Transverse colon (tissue), 3 donors: Measurements from ENCODE around the gene MXD4.

Experiments used
- CTCF ChIP-seq, 5 experiments: fragments of 200-600 bp in 3 of 5; fragments of 450-650 bp in 2 of 5; sonication (generic) in 3 of 5; IDR thresholded peaks; 1 replicate in 2 of 5; 2 replicates in 3 of 5; pipeline ENCODE4 v1.5.1; 2016 to 2017; ENCODE audit warnings: antibody characterized with exemption in 5 of 5, inconsistent platforms in 3 of 5, mild to moderate bottlenecking in 2 of 5, moderate library complexity in 1 of 5
- EP300 ChIP-seq: sonication (generic); formaldehyde crosslinking; IDR thresholded peaks from one replicate; pipeline ENCODE4 v1.6.1; 2017; ENCODE audit warnings: antibody characterized with exemption, low read depth

GRCh38 chr4:2295900-2296442, 34.1 kb upstream of the MXD4 start:
- no peak for TF ChIP-seq EP300
- TF ChIP-seq CTCF (IDR thresholded peaks at IDR 0.05): no peak
